HCT116 (cell line): ENCODE measurements around the gene SND1. TPM values are rescaled to one million over a fixed set of nuclear protein-coding genes. Genes with fewer than 3 reads are reported as not detected.

Experiments used
- ATAC-seq: fragments of 200-7000 bp; cut with Tn5 transposase; 2 replicates; pipeline ENCODE4 v1.9.1; 2020; ENCODE audit warnings: mild to moderate bottlenecking, moderate library complexity
- BruUV-seq: library from RNA; stranded (reverse); fragments of 400-500 nt; replicated peaks from 2 replicates; lab custom pipeline; 2021; lab: Mats Ljungman, UMichigan
- CTCF ChIA-PET: fragments of 300-600 bp; sonication (Branson Sonifier 250); formaldehyde crosslinking; loops from one replicate; lab custom pipeline; 2021; ENCODE audit warnings: antibody characterized with exemption; lab: Charles Lee
- POLR2A ChIA-PET: fragments of 300-600, 350-600 bp; sonication (Branson Sonifier 250); formaldehyde crosslinking; loops from one replicate; lab custom pipeline; 2021; ENCODE audit warnings: antibody characterized with exemption; lab: Charles Lee
- RAD21 ChIA-PET, 2 experiments: fragments of 300-600 bp; sonication (Branson Sonifier 250); formaldehyde crosslinking; loops; one replicate each; lab custom pipeline; 2023; ENCODE audit warnings: low total read pairs in 2 of 2; ENCODE audit not compliant: uncharacterized antibody in 2 of 2, unreplicated experiment in 2 of 2, low non-redundant PET in 1 of 2; lab: Charles Lee
- DNase-seq: peaks from one replicate; pipeline ENCODE4 v3.0.0-alpha.2; 2010; ENCODE audit warnings: low read depth, low spot score
- H2AFZ ChIP-seq: fragments of 200-600 bp; shearing (Covaris generic), sonication (generic); 2 replicates; pipeline ENCODE4 v1.6.1; 2017; ENCODE audit warnings: low read depth, mixed run types, mixed read lengths, antibody characterized with exemption, low read length; ENCODE audit not compliant: poor library complexity, severe bottlenecking
- H3K27ac ChIP-seq: 2 replicates; pipeline ENCODE4 v1.5.1; 2012; ENCODE audit warnings: low read depth, low read length
- H3K27me3 ChIP-seq: fragments of 200-600 bp; sonication (generic); 2 replicates; pipeline ENCODE4 v1.6.1; 2016; ENCODE audit warnings: mixed run types, low read length, mixed read lengths; ENCODE audit not compliant: insufficient read depth
- H3K36me3 ChIP-seq, 2 experiments: fragments of 200-500 bp in 1 of 2; fragments of 200-600 bp in 1 of 2; sonication (Bioruptor generic) in 1 of 2; sonication (generic) in 1 of 2; 2 replicates each; pipeline versions ENCODE4 v1.5.1 to v1.6.1; 2014 to 2016; ENCODE audit warnings: low read length in 2 of 2, inconsistent platforms in 1 of 2, mixed read lengths in 1 of 2, mixed run types in 1 of 2; ENCODE audit not compliant: insufficient read depth in 2 of 2, control insufficient read depth in 1 of 2
- H3K4me1 ChIP-seq, 2 experiments: fragments of 200-600 bp in 1 of 2; sonication (generic) in 1 of 2; 2 replicates each; pipeline versions ENCODE4 v1.5.1 to v1.6.1; 2012 to 2017; ENCODE audit warnings: low read length in 2 of 2, inconsistent platforms in 1 of 2, mild to moderate bottlenecking in 1 of 2, mixed read lengths in 1 of 2, mixed run types in 1 of 2, moderate library complexity in 1 of 2; ENCODE audit not compliant: insufficient read depth in 2 of 2, control insufficient read depth in 1 of 2
- H3K4me2 ChIP-seq: fragments of 200-600 bp; sonication (generic); 2 replicates; pipeline ENCODE4 v1.6.1; 2017; ENCODE audit warnings: mixed run types, low read length, mixed read lengths
- H3K4me3 ChIP-seq, 2 experiments: fragments of 200-600 bp in 1 of 2; sonication (generic) in 1 of 2; replicated peaks in 1 of 2; 2 replicates each; pipeline ENCODE4 v1.5.1; 2011 to 2016; ENCODE audit warnings: low read length in 2 of 2, control low read depth in 1 of 2, low read depth in 1 of 2, mild to moderate bottlenecking in 1 of 2, mixed read lengths in 1 of 2, mixed run types in 1 of 2
- H3K79me2 ChIP-seq: fragments of 200-600 bp; sonication (generic); 2 replicates; pipeline ENCODE4 v1.6.1; 2017; ENCODE audit warnings: mild to moderate bottlenecking, mixed run types, low read length, moderate library complexity, mixed read lengths; ENCODE audit not compliant: insufficient read depth
- H3K9ac ChIP-seq: fragments of 200-600 bp; sonication (generic); 2 replicates; pipeline ENCODE4 v1.6.1; 2016; ENCODE audit warnings: low read length, mixed read lengths
- H3K9me2 ChIP-seq: fragments of 200-600 bp; sonication (generic), shearing (Covaris generic); 2 replicates; pipeline ENCODE4 v1.6.1; 2017; ENCODE audit warnings: mixed run types, mild to moderate bottlenecking, moderate library complexity; ENCODE audit not compliant: insufficient read depth
- H3K9me3 ChIP-seq, 2 experiments: fragments of 200-500 bp in 1 of 2; fragments of 200-600 bp in 1 of 2; sonication (Bioruptor generic) in 1 of 2; sonication (generic) in 1 of 2; 2 replicates each; pipeline ENCODE4 v1.6.1; 2014 to 2017; ENCODE audit warnings: low read length in 2 of 2, mixed read lengths in 2 of 2, inconsistent platforms in 1 of 2, low read depth in 1 of 2, mild to moderate bottlenecking in 1 of 2, mixed run types in 1 of 2, moderate library complexity in 1 of 2; ENCODE audit not compliant: control insufficient read depth in 1 of 2, insufficient read depth in 1 of 2
- H4K20me1 ChIP-seq: fragments of 200-600 bp; sonication (generic), shearing (Covaris generic); 2 replicates; pipeline ENCODE4 v1.6.1; 2017; ENCODE audit warnings: mixed run types, mild to moderate bottlenecking, moderate library complexity; ENCODE audit not compliant: insufficient read depth
- EGR1 ChIP-seq: IDR thresholded peaks from 2 replicates; pipeline ENCODE4 v1.6.1; 2012; ENCODE audit warnings: low read depth
- ELF1 ChIP-seq: IDR thresholded peaks from 2 replicates; pipeline ENCODE4 v1.6.1; 2012; ENCODE audit warnings: low read depth, borderline replicate concordance
- FOSL1 ChIP-seq: IDR thresholded peaks from 2 replicates; pipeline ENCODE4 v1.6.1; 2012; ENCODE audit warnings: low read depth
- JUND ChIP-seq: IDR thresholded peaks from 2 replicates; pipeline ENCODE4 v1.6.1; 2012
- POLR2AphosphoS5 ChIP-seq: IDR thresholded peaks from 2 replicates; pipeline ENCODE4 v1.6.1; 2011; ENCODE audit warnings: mild to moderate bottlenecking, low read depth, low read length, moderate library complexity
- SP1 ChIP-seq: IDR thresholded peaks from 2 replicates; pipeline ENCODE4 v1.6.1; 2012; ENCODE audit warnings: low read depth
- TCF7L2 ChIP-seq: IDR thresholded peaks from 2 replicates; pipeline ENCODE4 v1.7.0; 2011; ENCODE audit warnings: borderline replicate concordance, inconsistent platforms; ENCODE audit not compliant: insufficient read depth, insufficient read length; ENCODE audit errors: extremely low read depth
- intact Hi-C: fragments of 100-400 bp; cut with micrococcal nuclease; formaldehyde crosslinking; loops from 2 replicates; pipeline ENCODE4 v1.10.0; 2022
- total RNA-seq: library from RNA; stranded (reverse); gene quantifications from one replicate; pipeline ENCODE4 v1.2.1, GENCODE V29; 2021; ENCODE audit not compliant: unreplicated experiment

SND1 gene
- total RNA-seq, 1 experiment from 2014 or later = 169 TPM

DNA sequence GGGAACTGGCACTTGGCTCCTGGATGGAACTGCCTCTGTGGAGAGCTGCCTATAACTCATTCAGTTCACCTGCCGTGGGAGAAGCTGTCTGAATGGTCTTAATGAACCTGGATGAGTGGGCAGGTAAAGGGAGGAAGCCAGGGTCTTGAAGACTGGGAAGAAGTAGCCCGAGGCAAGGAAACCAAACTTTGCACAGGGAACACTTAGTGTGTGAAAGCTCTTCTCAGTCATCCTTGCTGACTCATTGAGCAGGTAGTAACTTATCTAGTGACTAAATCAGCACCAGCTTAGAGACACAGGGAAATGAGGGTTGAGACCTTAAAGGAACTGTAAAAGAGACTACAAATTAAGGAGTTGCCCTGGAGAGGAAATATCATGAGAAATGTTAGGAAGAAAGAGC lies 369.4 kb downstream of the SND1 start:
- Histone ChIP-seq H3K4me3 (0 out of 4 replicates have a peak overlapping the region, but pooled peaks of 1 of the 2 experiments have one; percentile 19), H3K4me2 (peak overlapping the region; percentile 51), H3K27me3 (no peaks in the 10 kb centered on the region), H3K9me3 (no peaks in the 10 kb centered on the region), H3K4me1 (peaks cover 0 to 48% of the 10 kb centered on the region in 2 experiments; a peak in 2 of 4 replicates), H4K20me1 (no peaks in the 10 kb centered on the region)
- POLR2A ChIA-PET = no interaction called here
- peak; percentile 19 for DNase-seq
- TF ChIP-seq POLR2AphosphoS5 (no peak), ELF1 (no peak), EGR1 (no peak), JUND (peak; percentile 37; the same call in 1 of the 2 replicates), FOSL1 (peak; percentile 39; the same call in 1 of the 2 replicates), SP1 (0 out of 2 replicates have a peak, but pooled peaks have one; percentile 35)
- TF ChIP-seq, all 23 proteins: peak for 3
- ChIA-PET RAD21 (no interaction called here), CTCF (interaction anchor here (0.7 to 1.5 kb wide), 3 partner anchors 10 to 188 kb away, joined by 3 to 4 read pairs (median 4); no protein-coding TSS in a partner anchor)
- Histone ChIP-seq H3K9ac (peak overlapping the region; percentile 32), H3K79me2 (0 out of 2 replicates have a peak, but pooled peaks cover 3% of the 10 kb centered on the region), H3K9me2 (no peaks in the 10 kb centered on the region), H3K36me3 (0 out of 4 replicates have a peak, but pooled peaks cover 0 to 4% of the 10 kb centered on the region in 2 experiments), H3K27ac (peak overlapping the region; percentile 6; the same call in 1 of the 2 replicates), H2AFZ (no peak overlapping the region)
- no TSS peak for BruUV-seq
- no peak for ATAC-seq
- intact Hi-C loops = loop anchor here (10.0 kb wide), 1 partner anchor 317 kb away; no protein-coding TSS in a partner anchor

DNA sequence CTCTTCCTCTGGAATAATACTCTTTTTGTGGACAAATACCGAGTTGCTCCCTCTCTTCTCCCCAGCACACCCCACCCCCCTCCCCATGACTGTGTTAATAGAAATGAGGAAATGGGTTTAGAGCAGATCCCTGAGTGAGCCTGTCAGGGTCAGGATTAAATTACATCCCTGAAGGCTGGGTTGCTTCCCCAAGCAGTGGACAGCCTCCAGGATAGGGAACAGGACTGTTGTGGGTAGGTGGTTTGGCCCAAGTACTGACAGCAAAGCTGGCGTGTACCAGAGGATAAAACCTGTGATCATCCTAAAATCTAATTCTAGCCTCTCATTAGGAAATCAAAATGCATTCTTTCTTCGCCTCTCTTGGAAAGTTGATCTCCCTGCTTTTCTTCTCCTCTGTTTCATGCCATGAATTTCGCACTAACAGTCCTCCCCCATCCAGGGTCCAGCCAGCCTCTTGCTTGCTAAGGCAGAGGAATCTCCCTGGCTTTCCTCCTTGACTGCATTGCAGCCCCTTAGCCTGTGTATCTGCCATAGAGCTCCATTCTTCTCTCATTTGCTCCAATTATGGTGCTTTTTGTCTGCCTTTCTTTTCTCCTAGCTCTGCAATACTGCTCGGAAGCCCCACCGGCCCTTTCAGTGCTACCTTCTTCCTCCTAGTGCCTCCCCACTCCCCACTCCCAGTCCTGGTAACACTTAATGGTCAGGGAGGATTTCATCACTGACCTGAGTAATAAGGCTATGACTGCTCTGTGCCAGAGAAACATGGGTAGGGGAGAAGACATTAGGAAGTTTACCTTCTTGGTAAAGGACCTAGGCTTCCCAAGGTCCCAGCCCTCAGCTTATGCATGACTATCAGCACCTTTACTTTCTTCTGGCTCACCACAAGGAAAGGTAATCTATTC lies 370.9 kb downstream of the SND1 start:
- H3K9ac ChIP-seq = no peak overlapping the region

More for the DNA sequence above, 370.9 kb downstream of the SND1 start:
- H3K27ac ChIP-seq = no peak overlapping the region
- peaks cover 0 to 48% of the 10 kb centered on the region in 2 experiments; a peak in 2 of 4 replicates for H3K4me1 ChIP-seq
- intact Hi-C loops = loop anchor here (10.0 kb wide), 1 partner anchor 318 kb away; no protein-coding TSS in a partner anchor
- no peaks in the 10 kb centered on the region for H4K20me1 ChIP-seq
- H3K27me3 ChIP-seq = no peaks in the 10 kb centered on the region
- no peak overlapping the region for H2AFZ ChIP-seq
- no peaks in the 10 kb centered on the region for H3K9me2 ChIP-seq
- 0 out of 2 replicates have a peak, but pooled peaks cover 3% of the 10 kb centered on the region for H3K79me2 ChIP-seq
- ChIA-PET CTCF (no interaction called here), RAD21 (interaction anchor here in 1 of 2 experiments (0.6 kb wide), 1 partner anchor 187 kb away, joined by 5 read pairs; no protein-coding TSS in a partner anchor), POLR2A (no interaction called here)
- H3K9me3 ChIP-seq = no peaks in the 10 kb centered on the region
- ATAC-seq = no peak
- 0 out of 4 replicates have a peak, but pooled peaks cover 0 to 4% of the 10 kb centered on the region in 2 experiments for H3K36me3 ChIP-seq
- H3K4me2 ChIP-seq = peak overlapping the region; percentile 15; the same call in 1 of the 2 replicates
- no peak overlapping the region for H3K4me3 ChIP-seq
- peak; percentile 31; the same call in 1 of the 2 replicates for TF ChIP-seq JUND
- TF ChIP-seq FOSL1 = peak; percentile 35; the same call in 1 of the 2 replicates
- no peak for TF ChIP-seq TCF7L2
- DNase-seq = no peak
- no TSS peak for BruUV-seq
